Spinal cord (tissue), 10 donors: ENCODE results near the gene CCDC3. TPM values are rescaled to one million over a fixed set of nuclear protein-coding genes. Genes with fewer than 3 reads are reported as not detected.
A peak's percentile ranks its signal among the peaks of the same experiment; 100 is the strongest.

Experiments
- DNase-seq, 6 donors: peaks; one replicate each; pipeline versions ENCODE4 v3.0.0 to v3.0.0-alpha.2; 2013 to 2015; ENCODE audit warnings: low spot score in 6 of 6, low read depth in 4 of 6
- H3K27ac ChIP-seq: one replicate; pipeline ENCODE4 v1.5.1; 2013; ENCODE audit warnings: low read depth, low read length, control low read depth
- H3K27me3 ChIP-seq: one replicate; pipeline ENCODE4 v1.6.1; 2013; ENCODE audit warnings: low read length; ENCODE audit not compliant: control insufficient read depth, insufficient read depth
- H3K36me3 ChIP-seq: one replicate; pipeline ENCODE4 v1.6.1; 2013; ENCODE audit warnings: low read length; ENCODE audit not compliant: control insufficient read depth, insufficient read depth
- H3K4me1 ChIP-seq: one replicate; pipeline ENCODE4 v1.6.1; 2013; ENCODE audit warnings: low read length; ENCODE audit not compliant: control insufficient read depth, insufficient read depth
- H3K4me3 ChIP-seq: one replicate; pipeline ENCODE4 v1.5.1; 2013; ENCODE audit warnings: low read depth, low read length, control low read depth
- H3K9me3 ChIP-seq: one replicate; pipeline ENCODE4 v1.6.1; 2013; ENCODE audit warnings: low read length; ENCODE audit not compliant: control insufficient read depth, insufficient read depth
- WGBS: methylation state at CpG from one replicate; pipeline ENCODE4 v1.1.5; 2013; ENCODE audit warnings: missing lambda C conversion rate; ENCODE audit not compliant: insufficient coverage; 5-methylcytosine and 5-hydroxymethylcytosine counted together
- polyA plus RNA-seq, 2 donors: library from polyadenylated mRNA; unstranded; fragments of 120-200 nt; gene quantifications; one replicate each; pipeline ENCODE4 v1.2.1, GENCODE V29; 2013; ENCODE audit not compliant: insufficient read length in 2 of 2
- total RNA-seq, 2 donors: library from RNA; depleted of rRNA in 1 of 2; stranded (reverse); fragments of 120-200 nt in 1 of 2; fragments of >200 nt in 1 of 2; gene quantifications; one replicate each; pipeline versions ENCODE4 v1.2.3 to v1.2.4, GENCODE V29; 2013 to 2014
- donor health status: healthy.

CCDC3 gene
- total and polyA plus RNA-seq, 4 donors: 21.2 to 65.1 (median 48.7) TPM

- WGBS: 92% methylated on average over 4 of the region's 6 CpGs
- Histone ChIP-seq H3K4me3 (no peak overlapping the region), H3K4me1 (no peaks in the 10 kb centered on the region), H3K27me3 (no peaks in the 10 kb centered on the region), H3K9me3 (peaks cover 8% of the 10 kb centered on the region), H3K36me3 (peaks cover 3% of the 10 kb centered on the region), H3K27ac (no peak overlapping the region)
- no peak for DNase-seq
Measured at GRCh38 chr10:12897278-12897677, 104.2 kb downstream of the CCDC3 start.

GRCh38 chr10:12896251-12896650 is 105.3 kb downstream of the CCDC3 start:
- Histone ChIP-seq H3K9me3 (peaks cover 11% of the 10 kb centered on the region), H3K27me3 (no peaks in the 10 kb centered on the region), H3K4me1 (no peaks in the 10 kb centered on the region), H3K4me3 (no peak overlapping the region), H3K36me3 (peaks cover 3% of the 10 kb centered on the region), H3K27ac (no peak overlapping the region)
- 89% methylated on average over 5 of the region's 5 CpGs for WGBS
- no peak for DNase-seq

- Histone ChIP-seq H3K4me3 (no peak overlapping the region), H3K27ac (no peak overlapping the region), H3K4me1 (no peaks in the 10 kb centered on the region), H3K36me3 (no peaks in the 10 kb centered on the region), H3K9me3 (peaks cover 11% of the 10 kb centered on the region), H3K27me3 (no peaks in the 10 kb centered on the region)
- DNase-seq: no peak
Measured at GRCh38 chr10:12892924-12893323, 108.6 kb downstream of the CCDC3 start.

GRCh38 chr10:12890958-12891357 is 110.6 kb downstream of the CCDC3 start:
- no peak overlapping the region for H3K4me3 ChIP-seq
- no peaks in the 10 kb centered on the region for H3K27me3 ChIP-seq
- no peaks in the 10 kb centered on the region for H3K36me3 ChIP-seq
- no CpG with 5 or more reads among the region's 3 CpGs for WGBS
- no peak overlapping the region for H3K27ac ChIP-seq
- peaks cover 5% of the 10 kb centered on the region for H3K4me1 ChIP-seq
- H3K9me3 ChIP-seq: peaks cover 11% of the 10 kb centered on the region
- no peak for DNase-seq

- H3K4me1 ChIP-seq: peaks cover 5% of the 10 kb centered on the region
- 57% methylated on average over 1 of the region's 2 CpGs for WGBS
- H3K36me3 ChIP-seq: no peaks in the 10 kb centered on the region
- no peaks in the 10 kb centered on the region for H3K27me3 ChIP-seq
- H3K27ac ChIP-seq: peak overlapping the region; percentile 10
- no peak overlapping the region for H3K4me3 ChIP-seq
- H3K9me3 ChIP-seq: peaks cover 9% of the 10 kb centered on the region
- no peak for DNase-seq
Measured at GRCh38 chr10:12888470-12888869, 113.0 kb downstream of the CCDC3 start.

GRCh38 chr10:12887780-12888179 is 113.7 kb downstream of the CCDC3 start:
- H3K27ac ChIP-seq: no peak overlapping the region
- no peaks in the 10 kb centered on the region for H3K36me3 ChIP-seq
- peaks cover 6% of the 10 kb centered on the region for H3K9me3 ChIP-seq
- no peaks in the 10 kb centered on the region for H3K27me3 ChIP-seq
- peaks cover 5% of the 10 kb centered on the region for H3K4me1 ChIP-seq
- no peak overlapping the region for H3K4me3 ChIP-seq
- no CpG with 5 or more reads among the region's 3 CpGs for WGBS
- no peak for DNase-seq

- H3K4me3 ChIP-seq: no peak overlapping the region
- no peak for DNase-seq
- H3K27me3 ChIP-seq: no peaks in the 10 kb centered on the region
- no peak overlapping the region for H3K27ac ChIP-seq
- 83% methylated on average over 5 of the region's 6 CpGs for WGBS
- no peaks in the 10 kb centered on the region for H3K9me3 ChIP-seq
- H3K4me1 ChIP-seq: peaks cover 5% of the 10 kb centered on the region
- no peaks in the 10 kb centered on the region for H3K36me3 ChIP-seq
Measured at GRCh38 chr10:12884851-12885250, 116.7 kb downstream of the CCDC3 start.

GRCh38 chr10:12880423-12880822 is 121.1 kb downstream of the CCDC3 start:
- H3K4me1 ChIP-seq: no peaks in the 10 kb centered on the region
- no peaks in the 10 kb centered on the region for H3K9me3 ChIP-seq
- no peaks in the 10 kb centered on the region for H3K36me3 ChIP-seq

GRCh38 chr10:12877150-12877549 is 124.4 kb downstream of the CCDC3 start:
- peaks cover 3% of the 10 kb centered on the region for H3K4me1 ChIP-seq
- DNase-seq: no peak
- no CpG with 5 or more reads among the region's 3 CpGs for WGBS
- H3K27me3 ChIP-seq: no peaks in the 10 kb centered on the region
- H3K27ac ChIP-seq: no peak overlapping the region
- no peaks in the 10 kb centered on the region for H3K36me3 ChIP-seq
- H3K9me3 ChIP-seq: no peaks in the 10 kb centered on the region
- no peak overlapping the region for H3K4me3 ChIP-seq

More at GRCh38 chr10:12880423-12880822, 121.1 kb downstream of the CCDC3 start:
- H3K27me3 ChIP-seq: no peaks in the 10 kb centered on the region
- H3K4me3 ChIP-seq: no peak overlapping the region
- no peak overlapping the region for H3K27ac ChIP-seq
- no peak for DNase-seq

- Histone ChIP-seq H3K27me3 (no peaks in the 10 kb centered on the region), H3K4me3 (no peak overlapping the region), H3K27ac (no peak overlapping the region), H3K4me1 (peaks cover 3% of the 10 kb centered on the region), H3K36me3 (no peaks in the 10 kb centered on the region), H3K9me3 (no peaks in the 10 kb centered on the region)
- WGBS: 100% methylated on average over 2 of the region's 5 CpGs
- peak in 2 of 6 donors; percentile 8 to 32 for DNase-seq
Measured at GRCh38 chr10:12876266-12876665, 125.2 kb downstream of the CCDC3 start.
